ENCODE measurements around the gene SSU72. TPM values are rescaled to one million over a fixed set of nuclear protein-coding genes. Genes with fewer than 3 reads are reported as not detected.
"Not testable (repeated sequence)": the region's sequence is repeated elsewhere in the genome, so short reads cannot be mapped to it uniquely, and the experiment has no call there.

Gene SSU72
- polyA plus RNA-seq, 1 donor: 92.1 TPM

- DNase-seq: no peak
These were observed 33.6 kb downstream of the SSU72 start for GRCh38 chr1:1540818-1541628.

GRCh38 chr1:1540090-1540817 is 34.4 kb downstream of the SSU72 start, which contains the start of gene TMEM240:
Gene TMEM240, minus strand, starts transcription at chr1:1540624. Its CDS starts 278 bp downstream, at chr1:1540346.
- DNase-seq: peak; percentile 79

GRCh38 chr1:1539310-1540089 is 35.2 kb downstream of the SSU72 start:
- peak; percentile 53 for DNase-seq

- DNase-seq: no peak
These were observed 35.7 kb downstream of the SSU72 start for GRCh38 chr1:1538989-1539309.

- no peak for DNase-seq
These were observed 36.3 kb downstream of the SSU72 start for GRCh38 chr1:1538334-1538733.

- no peak for DNase-seq
These were observed 36.9 kb downstream of the SSU72 start for GRCh38 chr1:1537626-1538250.

- no peak for DNase-seq
These were observed 37.6 kb downstream of the SSU72 start for GRCh38 chr1:1536938-1537546.

GRCh38 chr1:1536019-1536937 is 38.4 kb downstream of the SSU72 start:
- no peak for DNase-seq

GRCh38 chr1:1535201-1536018 is 39.3 kb downstream of the SSU72 start:
- no peak for DNase-seq

GRCh38 chr1:1534401-1535154 is 40.1 kb downstream of the SSU72 start:
- DNase-seq: no peak

GRCh38 chr1:1533894-1534291 is 40.8 kb downstream of the SSU72 start:
- DNase-seq: not testable (repeated sequence)

- not testable (repeated sequence) for DNase-seq
These were observed 41.3 kb downstream of the SSU72 start for GRCh38 chr1:1533176-1533893.

- no peak for DNase-seq
These were observed 42.7 kb downstream of the SSU72 start for GRCh38 chr1:1531947-1532346.

GRCh38 chr1:1529936-1530335 is 44.7 kb downstream of the SSU72 start:
- DNase-seq: no peak

GRCh38 chr1:1529321-1529720 is 45.3 kb downstream of the SSU72 start:
- no peak for DNase-seq

GRCh38 chr1:1528301-1529267 is 46.1 kb downstream of the SSU72 start:
- DNase-seq: no peak

GRCh38 chr1:1527092-1527816 is 47.4 kb downstream of the SSU72 start:
- no peak for DNase-seq
